ENCODE measurements around the gene ME3.
"Not testable (repeated sequence)": the region's sequence is repeated elsewhere in the genome, so short reads cannot be mapped to it uniquely, and the experiment has no call there.

Gene ME3

DNA sequence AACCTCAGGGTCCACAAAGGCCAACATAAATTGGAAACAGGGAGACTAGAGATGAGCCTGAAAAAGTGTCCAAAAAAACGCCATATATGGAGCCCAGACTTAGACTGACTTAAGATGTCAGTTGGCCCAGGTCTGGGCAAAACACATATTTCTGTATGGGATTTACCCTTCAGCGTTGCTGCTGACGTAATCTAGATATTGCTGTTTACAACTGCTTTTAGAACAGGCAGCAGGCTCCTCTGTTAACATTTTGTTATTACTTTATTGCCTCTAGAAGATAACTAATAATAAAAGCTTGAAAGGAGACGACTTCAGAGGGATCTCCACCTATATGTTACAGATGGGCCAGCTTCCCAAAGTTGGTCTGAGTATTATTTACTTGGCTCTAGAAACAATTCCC lies 8.7 kb downstream of the ME3 start:
- DNase-seq (ENCODE audit: low spot score): no peak

DNA sequence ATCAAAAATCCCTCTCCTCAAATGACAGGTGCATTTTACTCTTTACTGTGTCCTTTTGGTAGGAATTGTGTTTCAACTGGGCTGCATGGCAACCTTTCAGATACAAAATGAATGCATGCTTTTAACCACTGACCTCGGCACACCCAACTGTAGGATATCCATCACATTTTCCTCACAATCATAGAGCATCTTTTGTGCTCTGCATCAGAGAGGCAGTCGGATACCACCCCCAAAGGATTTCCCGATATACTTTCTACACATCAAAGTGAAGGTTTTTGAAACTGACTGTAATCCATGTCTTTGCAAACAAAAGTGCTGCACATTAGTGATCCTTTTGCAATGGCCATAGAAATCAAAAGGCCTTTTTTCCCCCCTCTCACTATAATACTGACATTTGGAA lies 9.1 kb downstream of the ME3 start:
- DNase-seq (ENCODE audit: low spot score): no peak

DNA sequence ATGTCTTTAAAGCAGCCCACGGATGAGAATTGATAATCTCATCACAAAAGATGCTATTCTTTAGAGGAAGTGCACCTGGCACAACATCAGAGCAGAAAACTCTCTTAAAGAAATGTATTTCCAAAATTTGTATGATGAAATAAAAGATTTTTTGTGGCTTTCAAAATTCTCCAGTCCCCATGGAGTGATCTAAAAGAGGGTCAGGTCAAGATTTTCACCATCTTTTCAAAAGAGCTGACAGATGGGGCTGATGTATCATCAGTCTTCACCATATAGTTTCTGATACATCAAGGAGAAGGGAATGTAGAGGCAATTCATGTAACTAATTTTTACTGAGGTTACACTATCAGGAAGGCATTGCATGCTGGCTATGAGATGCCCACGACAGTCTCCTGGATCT lies 11.7 kb downstream of the ME3 start:
- no peak for DNase-seq (ENCODE audit: low spot score)

DNA sequence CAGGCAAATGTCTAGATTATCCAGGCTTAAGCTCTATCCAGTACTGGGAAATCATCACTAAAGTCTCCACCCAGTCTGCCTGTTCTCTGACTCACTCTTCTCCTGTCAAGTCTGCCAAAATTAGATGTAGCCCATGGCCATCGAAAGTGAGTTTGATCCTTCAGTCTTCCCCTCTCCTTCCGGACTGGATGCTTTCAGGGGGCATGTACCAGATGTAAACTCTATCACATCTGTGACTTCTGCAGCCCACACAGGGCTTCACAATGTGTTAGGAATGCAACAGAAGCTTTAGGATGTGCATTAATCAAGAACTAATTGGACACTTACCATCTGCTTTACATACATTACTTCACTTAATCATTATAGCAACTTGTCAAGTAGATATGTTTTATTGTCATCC lies 12.3 kb downstream of the ME3 start:
- DNase-seq (ENCODE audit: low spot score): no peak

DNA sequence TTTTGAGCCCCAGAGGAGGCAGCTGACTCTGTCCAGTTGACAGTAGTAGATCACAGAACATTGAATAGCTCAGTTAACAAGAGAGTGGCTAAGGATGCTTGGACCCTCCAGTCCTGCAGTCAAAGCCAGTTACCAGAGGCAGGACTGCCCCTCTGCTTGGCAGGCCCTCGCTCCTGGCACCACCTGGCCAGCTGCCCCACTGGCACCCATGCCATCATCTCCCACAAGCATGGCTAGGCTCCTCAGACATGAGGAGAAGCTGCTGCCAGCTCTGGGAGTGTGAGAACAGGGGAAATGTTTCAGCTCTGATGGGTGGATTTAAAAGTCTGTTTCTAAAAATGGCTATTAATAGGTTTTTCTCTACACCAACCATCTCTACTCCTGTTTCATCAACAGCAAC lies 13.9 kb downstream of the ME3 start:
- DNase-seq (ENCODE audit: low spot score): no peak

DNA sequence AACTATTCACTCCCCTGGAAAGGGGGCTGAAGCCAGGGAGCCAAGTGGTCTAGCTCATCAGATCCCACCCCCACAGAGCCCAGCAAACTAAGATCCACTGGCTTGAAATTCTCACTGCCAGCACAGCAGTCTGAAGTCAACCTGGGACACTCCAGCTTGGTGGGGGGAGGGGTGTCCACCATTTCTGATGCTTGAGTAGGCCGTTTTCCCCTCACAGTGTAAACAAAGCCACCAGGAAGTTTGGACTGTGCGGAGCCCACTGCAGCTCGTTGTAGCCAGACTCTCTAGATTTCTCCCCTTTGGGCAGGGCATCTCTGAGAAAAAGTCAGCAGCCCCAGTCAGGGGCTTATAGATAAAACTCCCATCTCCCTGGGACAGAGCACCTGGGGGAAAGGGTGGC lies 27.2 kb downstream of the ME3 start:
- DNase-seq (ENCODE audit: low spot score): not testable (repeated sequence)

DNA sequence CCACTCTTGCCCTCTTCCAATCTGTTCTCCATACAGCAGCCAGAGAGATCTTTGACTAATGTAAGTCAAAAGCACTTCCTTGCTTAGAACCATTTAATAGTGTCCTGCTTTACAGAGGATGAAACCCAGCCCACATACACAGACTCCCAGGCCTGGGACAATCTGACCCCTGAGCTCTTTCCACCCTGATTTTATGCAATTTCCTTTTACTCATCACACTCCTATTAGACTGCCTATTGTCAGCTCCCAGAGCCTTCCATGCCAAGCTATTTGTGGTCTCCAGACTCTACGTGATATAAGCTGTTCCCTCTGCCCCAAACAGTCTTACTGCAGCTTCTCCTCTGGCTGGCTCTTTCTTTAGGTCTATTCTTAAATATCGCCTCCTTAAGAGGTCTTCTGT lies 28.1 kb downstream of the ME3 start:
- DNase-seq (ENCODE audit: low spot score): no peak

DNA sequence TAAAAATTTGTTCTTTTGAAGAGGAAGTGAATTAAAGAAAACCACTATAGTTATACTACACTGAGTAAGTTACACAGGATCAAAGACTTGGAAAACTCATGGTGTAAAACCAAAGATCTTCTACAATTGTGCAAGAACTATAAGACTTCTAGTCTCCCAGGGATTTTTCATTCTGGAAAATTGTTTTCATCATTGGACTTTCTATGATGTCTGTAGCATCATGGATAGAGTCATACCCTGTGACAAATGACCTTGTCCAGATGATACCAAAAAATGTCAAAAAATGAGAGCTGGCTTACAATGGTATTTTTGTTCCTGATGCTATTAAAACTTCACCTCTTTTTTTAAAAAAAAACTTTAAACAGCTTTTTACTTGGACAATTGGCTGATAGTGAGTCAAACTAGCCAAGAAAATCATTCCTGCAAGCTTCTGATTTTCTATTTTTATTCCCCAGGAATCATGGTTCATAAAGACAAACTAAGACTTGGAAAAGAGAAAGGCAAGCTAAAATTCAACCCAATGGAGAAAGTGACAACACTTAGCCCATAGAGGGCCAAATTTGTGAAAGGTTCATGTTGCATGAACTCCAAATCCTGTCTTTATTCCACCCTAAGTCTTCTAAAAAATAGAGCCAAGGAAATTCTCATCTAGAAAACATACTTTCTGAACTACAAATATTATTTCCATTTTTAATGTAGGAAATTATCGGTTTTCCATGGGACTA lies 30.7 kb downstream of the ME3 start:
- no peak for DNase-seq (ENCODE audit: low spot score)

DNA sequence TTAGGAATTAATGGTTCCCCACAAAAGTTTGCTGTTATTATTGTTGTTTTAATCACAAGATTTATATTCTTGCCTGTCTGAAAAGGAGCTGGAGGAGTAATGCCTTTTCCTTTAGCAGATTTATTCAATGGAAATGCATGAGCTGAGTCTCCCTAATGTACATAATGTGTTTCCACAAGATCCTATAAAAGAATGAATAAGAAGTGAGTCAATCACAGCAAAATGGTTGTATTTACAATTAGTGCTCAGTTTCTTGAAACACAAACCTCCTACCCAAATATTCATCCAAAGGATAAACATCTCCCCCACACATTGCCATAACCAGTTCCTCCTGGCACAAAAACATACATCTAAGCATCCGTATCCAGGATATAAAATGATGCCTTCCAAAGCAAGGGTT lies 33.3 kb downstream of the ME3 start:
- no peak for DNase-seq (ENCODE audit: low spot score)

DNA sequence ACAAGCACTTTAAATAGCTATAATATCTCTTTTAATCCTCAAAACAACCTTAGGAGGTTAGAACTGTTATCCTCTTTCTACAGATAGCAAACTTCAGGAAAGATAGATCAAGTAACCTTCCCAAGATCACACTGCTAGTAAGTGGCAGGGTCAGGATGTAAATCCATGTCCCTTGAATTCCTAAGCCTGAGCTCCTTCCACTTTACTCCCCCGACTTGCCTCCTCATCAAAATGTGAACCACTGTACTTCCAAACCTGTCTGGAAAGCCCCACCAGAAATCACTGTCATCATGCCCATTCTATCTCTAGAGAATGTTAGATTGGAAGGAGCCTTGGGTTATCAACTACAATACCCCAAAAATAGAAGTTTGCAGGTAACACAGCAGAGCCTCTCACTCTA lies 33.7 kb downstream of the ME3 start:
- DNase-seq (ENCODE audit: low spot score): no peak

DNA sequence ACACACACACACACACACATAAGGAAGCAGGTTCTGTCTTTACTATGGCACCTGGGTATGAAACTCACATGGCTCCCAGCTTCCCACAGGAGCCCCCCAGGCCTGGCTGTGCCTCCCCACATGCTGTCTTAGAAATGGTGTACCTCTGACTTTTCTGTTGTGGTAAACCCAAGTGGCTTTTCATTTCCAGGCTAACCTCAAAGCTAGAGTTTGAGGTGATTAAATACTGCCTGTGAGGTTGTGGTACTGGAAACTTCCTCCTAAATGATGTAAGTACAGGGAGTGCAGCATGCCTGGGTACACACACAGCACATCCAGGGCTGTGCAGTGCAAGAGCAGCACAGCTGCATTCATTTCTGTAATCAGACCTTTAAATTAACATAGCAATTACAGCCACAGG lies 34.4 kb downstream of the ME3 start:
- no peak for DNase-seq (ENCODE audit: low spot score)

DNA sequence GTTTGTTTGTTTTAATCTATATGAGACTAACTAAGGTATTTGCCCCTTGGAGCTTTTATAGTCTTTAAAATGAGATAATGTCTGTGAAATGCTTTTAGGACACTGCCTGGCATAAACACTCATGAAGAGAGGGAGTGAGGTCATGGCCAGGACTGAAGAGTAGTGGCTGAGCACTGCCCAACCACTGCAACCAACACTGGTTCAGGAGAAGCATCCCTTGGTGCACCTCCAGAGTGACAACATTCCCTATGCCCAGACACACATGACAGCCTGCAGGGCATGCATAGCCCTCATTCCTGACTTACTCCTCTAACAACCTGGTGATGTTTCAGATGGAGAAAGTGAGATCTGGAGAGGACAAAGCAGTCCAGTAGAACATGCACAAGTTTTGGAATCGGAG lies 36.1 kb downstream of the ME3 start:
- DNase-seq (ENCODE audit: low spot score): no peak

DNA sequence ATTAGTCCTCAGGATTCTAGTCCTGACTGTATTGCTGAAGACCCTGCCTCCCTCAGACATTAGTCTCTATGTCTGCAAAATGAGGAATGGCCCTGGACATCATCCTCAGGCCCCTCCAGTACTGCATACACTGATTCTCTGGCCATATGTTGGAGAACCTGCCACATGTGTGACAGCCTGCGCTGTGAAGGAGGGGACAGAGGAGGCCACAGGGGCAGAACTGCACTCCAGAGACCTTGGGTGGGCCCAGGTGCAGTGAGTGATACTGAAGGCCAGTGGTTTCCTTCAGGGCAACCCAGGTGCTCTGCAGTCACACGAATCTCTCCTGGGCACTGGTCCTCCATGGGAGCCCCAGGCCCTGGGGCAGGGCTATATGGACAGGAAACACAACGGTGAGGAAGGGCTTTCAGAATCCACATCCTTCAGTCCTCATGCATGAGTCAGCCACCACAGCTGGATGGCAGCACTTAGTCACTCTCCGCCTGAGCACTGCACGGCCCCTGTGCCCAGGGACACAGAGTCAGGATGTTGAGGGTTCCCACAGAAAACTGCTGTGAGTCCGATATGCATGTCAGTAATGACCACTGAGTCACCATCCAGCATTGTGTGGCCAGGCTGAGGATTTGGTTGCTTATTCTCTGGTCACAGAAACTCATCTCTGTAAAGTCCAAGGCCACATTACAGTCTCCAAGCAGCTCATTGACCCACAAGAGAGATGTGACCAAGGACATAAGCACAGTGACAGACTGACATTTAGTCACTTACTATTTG lies 39.7 kb downstream of the ME3 start:
- no peak for DNase-seq (ENCODE audit: low spot score)

DNA sequence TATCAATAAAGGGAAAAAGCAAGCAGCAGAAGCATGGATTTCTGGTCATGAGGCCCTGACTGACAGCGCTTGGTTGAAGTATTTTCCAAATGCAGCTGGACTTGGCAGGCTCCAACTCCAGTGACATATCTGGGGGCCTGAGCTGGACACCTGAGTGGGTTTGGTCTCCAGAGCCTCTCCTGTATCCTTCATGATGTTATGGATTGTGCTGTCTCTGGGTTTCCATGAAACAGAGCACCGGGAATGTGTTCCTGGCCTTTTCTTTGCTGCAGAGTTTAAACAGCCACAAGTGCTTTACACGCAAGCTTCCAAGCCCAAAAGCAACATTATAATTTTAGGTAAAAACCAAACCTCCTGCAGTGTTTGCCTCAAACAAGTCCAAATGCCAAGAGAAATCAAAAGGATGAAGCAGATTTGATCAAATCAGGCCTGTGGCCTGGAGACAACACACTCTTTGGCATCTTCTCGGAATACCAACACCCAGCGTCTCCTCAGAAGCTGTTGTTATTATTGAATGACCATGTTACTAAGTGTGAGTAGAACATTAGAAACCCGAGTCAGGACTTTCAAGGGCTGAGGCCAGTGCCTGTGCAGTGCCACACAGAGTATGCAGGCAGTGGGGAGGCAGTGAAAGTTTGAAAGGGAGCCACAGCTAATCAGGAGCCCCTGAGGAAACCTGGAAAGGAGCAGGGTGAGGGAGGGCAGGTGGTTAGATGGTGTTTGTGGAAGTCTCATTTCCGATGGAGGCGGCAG lies 42.0 kb downstream of the ME3 start:
- DNase-seq (ENCODE audit: low spot score): no peak

DNA sequence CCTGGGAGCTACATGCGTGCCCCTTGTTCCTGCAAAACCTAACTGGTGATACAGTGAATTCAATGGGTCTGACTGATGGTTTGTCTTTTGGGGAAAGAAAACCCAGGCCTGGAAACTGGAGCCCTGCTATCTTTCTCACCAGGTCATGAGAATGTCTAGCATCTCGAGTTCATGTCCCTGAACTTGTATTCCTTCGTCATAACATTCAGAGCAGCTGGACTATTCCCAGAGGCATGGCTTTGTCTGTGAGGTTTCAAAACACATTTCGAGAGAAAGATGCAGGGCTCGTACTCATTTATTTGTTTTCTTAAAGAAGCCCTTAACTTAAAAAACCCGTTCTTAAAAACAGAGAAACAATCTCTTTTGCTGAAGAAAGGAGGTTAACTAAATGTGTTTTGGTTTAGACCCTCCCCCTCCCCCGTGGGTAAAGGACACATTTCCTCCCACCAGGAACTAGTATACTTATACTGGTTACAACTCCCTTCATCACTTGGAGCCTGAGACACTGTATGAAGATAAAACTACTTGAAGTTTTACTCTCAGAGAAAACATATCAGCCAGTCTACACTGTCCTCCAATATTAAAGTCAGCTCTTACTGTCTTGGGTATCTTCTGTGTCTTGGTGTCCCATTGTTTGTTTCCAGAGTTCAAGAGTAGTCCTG lies 43.2 kb downstream of the ME3 start:
- DNase-seq (ENCODE audit: low spot score): no peak

DNA sequence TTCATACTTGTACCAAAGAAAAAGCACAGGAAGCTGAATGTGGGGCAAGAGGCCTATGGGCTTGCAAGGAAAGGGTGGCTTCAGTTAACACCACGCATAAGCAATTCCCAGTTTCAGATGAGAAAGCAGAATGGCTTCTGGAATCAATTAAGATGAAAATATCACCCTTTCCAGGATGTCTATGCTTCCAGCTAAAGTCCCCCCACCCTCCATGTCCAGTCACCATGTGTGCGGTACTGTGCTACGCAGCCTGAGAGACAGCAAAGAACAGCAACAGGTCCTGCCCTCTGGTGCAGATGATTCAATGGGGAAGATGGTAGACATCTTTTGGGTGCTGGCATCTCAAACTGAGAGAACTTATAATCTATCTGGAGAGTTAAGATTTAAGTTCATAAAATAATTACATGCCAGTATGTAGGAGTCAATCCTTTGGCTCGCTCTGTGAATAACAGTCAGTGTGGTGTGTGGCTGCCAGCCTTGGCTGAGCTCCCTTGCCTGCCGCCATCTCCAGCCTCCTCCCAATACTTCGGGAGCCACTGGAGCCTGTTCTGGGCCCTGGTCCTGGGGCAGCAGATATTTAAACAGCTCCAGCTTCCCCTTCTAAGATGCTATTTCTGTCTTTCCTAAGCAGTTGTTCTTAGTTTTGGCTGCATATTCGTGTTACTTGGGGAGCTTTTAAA lies 44.5 kb downstream of the ME3 start:
- no peak for DNase-seq (ENCODE audit: low spot score)

DNA sequence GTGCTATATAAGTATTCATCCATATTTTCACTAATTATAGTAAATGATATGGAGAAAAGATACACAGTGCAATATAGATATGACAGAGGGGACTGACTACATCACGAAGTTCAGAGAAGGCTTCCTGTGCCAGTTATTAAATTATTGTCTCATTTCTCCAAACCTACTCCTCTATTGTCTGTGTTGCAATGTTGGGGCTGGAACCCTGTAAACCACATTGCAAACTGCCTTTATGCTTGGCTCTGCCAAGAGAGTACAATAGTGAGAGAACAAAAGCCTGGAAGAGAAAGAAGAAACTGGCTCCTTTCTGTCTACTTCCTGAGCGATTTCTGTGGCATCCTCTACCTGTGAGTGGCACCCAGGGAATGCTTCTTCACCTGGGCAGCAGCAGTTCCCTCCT lies 46.4 kb downstream of the ME3 start:
- no peak for DNase-seq (ENCODE audit: low spot score)

DNA sequence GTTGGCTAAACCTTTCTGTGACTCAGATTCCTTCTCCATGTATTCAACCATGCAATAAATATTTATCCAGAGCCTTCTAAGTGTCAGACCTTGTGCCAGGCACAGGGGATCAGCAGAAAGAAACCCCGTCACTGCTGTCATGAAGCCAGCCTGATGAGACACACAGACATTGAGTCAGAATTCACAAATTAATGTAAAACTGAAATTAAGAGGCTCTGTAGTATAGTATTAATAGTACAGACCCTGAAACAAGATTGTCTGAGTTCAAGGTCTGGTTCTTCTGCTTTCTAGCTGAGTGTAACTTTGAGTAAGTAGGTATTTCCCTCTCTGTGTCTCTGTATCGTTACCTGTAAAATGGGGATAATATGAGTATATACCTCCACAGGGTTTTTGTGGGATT lies 46.9 kb downstream of the ME3 start:
- DNase-seq (ENCODE audit: low spot score): no peak

DNA sequence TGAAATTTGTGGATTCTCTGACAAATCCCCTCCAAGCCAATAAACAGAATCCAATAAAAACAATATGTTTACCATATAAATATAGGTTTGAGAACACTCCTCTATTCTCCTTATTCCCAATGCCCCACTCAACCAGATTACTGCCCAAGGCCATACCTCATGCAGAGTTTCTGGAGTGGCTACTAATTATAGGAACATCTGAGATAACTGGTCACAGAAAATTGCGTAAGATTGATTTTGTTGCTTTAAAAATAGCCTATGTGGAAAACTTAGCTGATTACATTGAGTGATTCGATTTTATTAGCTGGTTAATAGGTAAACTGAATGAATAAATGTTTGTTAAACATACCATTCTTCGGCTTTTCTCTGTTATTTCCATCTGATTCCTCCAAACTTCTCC lies 48.0 kb downstream of the ME3 start:
- DNase-seq (ENCODE audit: low spot score): no peak

DNA sequence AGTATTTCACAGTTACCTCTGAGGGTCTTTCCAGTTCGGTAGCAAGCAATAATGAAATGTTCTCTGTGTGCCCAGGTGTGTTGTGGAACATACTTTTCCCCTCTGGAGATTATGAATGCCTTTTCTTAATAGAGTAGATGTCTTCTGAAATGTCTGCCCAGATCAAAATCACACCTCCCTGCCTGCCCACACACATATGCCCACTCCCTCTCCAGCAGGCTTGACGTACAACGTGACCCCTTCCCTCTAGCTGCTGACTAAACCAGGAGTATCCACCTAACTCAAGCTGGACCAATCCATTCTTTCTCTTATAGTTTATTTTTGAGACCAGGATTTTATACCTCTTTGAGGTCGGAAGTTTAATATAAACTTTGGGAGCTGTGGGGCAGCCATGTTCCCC lies 48.7 kb downstream of the ME3 start:
- no peak for DNase-seq (ENCODE audit: low spot score)

DNA sequence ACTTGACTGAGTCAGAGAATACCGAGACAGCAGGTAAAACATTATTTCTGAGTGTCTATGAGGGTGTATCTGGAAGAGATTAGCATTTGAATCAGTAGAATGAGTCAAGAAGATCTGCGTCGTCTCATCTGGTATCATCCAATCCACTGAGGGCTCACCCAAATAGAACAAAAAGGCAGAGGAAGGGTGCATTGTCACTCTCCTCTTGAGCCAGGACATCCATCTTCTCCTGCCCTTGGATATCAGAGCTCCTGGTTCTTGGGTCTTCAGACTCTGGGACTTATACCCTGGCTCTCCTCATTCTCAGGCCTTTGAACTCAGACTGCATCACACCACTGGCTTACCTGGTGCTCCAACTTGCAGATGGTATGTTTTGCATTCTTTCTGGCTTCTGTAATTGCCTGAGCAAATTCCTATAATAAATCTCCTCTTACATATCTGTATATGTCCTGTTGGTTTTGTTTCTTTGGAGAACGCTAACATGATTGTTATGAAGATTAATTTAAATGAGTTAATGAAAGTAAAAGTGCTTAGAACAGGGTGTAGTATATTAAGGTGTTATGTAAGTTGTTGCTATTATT lies 49.3 kb downstream of the ME3 start:
- no peak for DNase-seq (ENCODE audit: low spot score)

DNA sequence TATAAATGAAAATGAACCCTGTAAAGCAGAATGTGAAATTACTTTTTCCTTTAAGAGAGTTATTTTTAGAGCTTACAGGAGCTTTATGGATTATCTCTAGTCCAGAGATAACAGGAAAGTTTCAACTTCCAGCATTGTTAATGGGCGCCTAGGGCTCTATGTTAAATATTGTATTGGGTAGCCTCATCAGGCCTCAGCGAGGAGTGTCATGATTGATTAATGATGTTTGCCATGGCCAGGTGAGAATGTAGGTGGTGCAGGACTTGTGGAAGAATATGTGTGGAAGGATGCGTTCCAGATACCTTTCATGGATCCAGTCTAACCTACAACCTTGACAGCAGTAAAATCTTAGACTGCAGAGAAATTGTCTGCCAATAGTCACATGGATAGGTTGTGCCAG lies 50.6 kb downstream of the ME3 start:
- DNase-seq (ENCODE audit: low spot score): no peak

Data from hematopoietic multipotent progenitor cell treated with erythropoietin and hydrocortisone succinate and interleukin-3 and kit ligand, for 17 days (in vitro differentiated cells).